ENCODE data around the gene PHLDB1. TPM values are rescaled to one million over a fixed set of nuclear protein-coding genes. Genes with fewer than 3 reads are reported as not detected.

PHLDB1 gene
- polyA plus RNA-seq, 3 donors = 0.17 TPM; not detected in 2

GRCh38 chr11:118658429-118659313 lies 51.3 kb downstream of the PHLDB1 start:
- Mint-ChIP-seq H3K36me3 (no peaks in the 10 kb centered on the region), H3K27me3 (ENCODE audit: low read depth in 3 of 3) (peaks cover 6 to 12% (median 12%) of the 10 kb centered on the region in 3 donors), H3K9me3 (no peaks in the 10 kb centered on the region), H3K4me3 (no peak overlapping the region), H3K4me1 (peaks cover 6% of the 10 kb centered on the region), H3K27ac (no peak overlapping the region)
- no peaks in the 10 kb centered on the region for H3K27me3 ChIP-seq (ENCODE audit: control insufficient read depth in 2 of 2, insufficient read depth in 2 of 2, low read length in 2 of 2)
- H3K9ac ChIP-seq (ENCODE audit: insufficient read depth, low read length, poor library complexity, severe bottlenecking) = no peak overlapping the region
- no peak for DNase-seq
- no peak overlapping the region for H3K4me2 ChIP-seq (replicated peaks; ENCODE audit: extremely low read depth, low read length, poor library complexity, severe bottlenecking)
- H4K20me1 ChIP-seq (ENCODE audit: insufficient read depth, low read length) = no peaks in the 10 kb centered on the region
- no peaks in the 10 kb centered on the region for H3K79me2 ChIP-seq (ENCODE audit: insufficient read depth, low read length)
- no peak overlapping the region for H3K27ac ChIP-seq (ENCODE audit: low read depth in 1 of 2, low read length in 2 of 2)
- H3K4me3 ChIP-seq (replicated peaks in 1 of 3; ENCODE audit: low read depth in 2 of 3, low read length in 3 of 3) = no peak overlapping the region
- WGBS (ENCODE audit: insufficient coverage) = 79% methylated on average over 11 of the region's 16 CpGs
- peaks cover 3 to 8% of the 10 kb centered on the region in 2 donors for H3K4me1 ChIP-seq (ENCODE audit: control insufficient read depth in 1 of 2, insufficient read depth in 2 of 2, low read length in 2 of 2)
- intact Hi-C loops (cut with micrococcal nuclease) = no loop called here
- no peaks in the 10 kb centered on the region for H3K9me3 ChIP-seq (replicated peaks in 1 of 2; ENCODE audit: control insufficient read depth in 1 of 2, insufficient read depth in 1 of 2, low read length in 2 of 2)
- no peaks in the 10 kb centered on the region for H3K36me3 ChIP-seq (replicated peaks in 1 of 2; ENCODE audit: control insufficient read depth in 1 of 2, insufficient read depth in 2 of 2, low read length in 2 of 2)
- TF ChIP-seq, protein P1, sequence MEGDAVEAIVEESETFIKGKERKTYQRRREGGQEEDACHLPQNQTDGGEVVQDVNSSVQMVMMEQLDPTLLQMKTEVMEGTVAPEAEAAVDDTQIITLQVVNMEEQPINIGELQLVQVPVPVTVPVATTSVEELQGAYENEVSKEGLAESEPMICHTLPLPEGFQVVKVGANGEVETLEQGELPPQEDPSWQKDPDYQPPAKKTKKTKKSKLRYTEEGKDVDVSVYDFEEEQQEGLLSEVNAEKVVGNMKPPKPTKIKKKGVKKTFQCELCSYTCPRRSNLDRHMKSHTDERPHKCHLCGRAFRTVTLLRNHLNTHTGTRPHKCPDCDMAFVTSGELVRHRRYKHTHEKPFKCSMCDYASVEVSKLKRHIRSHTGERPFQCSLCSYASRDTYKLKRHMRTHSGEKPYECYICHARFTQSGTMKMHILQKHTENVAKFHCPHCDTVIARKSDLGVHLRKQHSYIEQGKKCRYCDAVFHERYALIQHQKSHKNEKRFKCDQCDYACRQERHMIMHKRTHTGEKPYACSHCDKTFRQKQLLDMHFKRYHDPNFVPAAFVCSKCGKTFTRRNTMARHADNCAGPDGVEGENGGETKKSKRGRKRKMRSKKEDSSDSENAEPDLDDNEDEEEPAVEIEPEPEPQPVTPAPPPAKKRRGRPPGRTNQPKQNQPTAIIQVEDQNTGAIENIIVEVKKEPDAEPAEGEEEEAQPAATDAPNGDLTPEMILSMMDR (IDR thresholded peaks at IDR 0.05) = no peak
- peak overlapping the region; percentile 70 for H2AFZ ChIP-seq (ENCODE audit: insufficient read depth, low read depth, low read length, poor library complexity, severe bottlenecking)

- Mint-ChIP-seq H3K4me3 (no peak overlapping the region), H3K36me3 (no peaks in the 10 kb centered on the region), H3K9me3 (no peaks in the 10 kb centered on the region), H3K27ac (no peak overlapping the region), H3K4me1 (peaks cover 6% of the 10 kb centered on the region), H3K27me3 (ENCODE audit: low read depth in 3 of 3) (peaks cover 7 to 15% (median 12%) of the 10 kb centered on the region in 3 donors)
- no peak overlapping the region for H3K27ac ChIP-seq (ENCODE audit: low read depth in 1 of 2, low read length in 2 of 2)
- no peak overlapping the region for H3K9ac ChIP-seq (ENCODE audit: insufficient read depth, low read length, poor library complexity, severe bottlenecking)
- no peaks in the 10 kb centered on the region for H3K27me3 ChIP-seq (ENCODE audit: control insufficient read depth in 2 of 2, insufficient read depth in 2 of 2, low read length in 2 of 2)
- peak; percentile 53 to 70 (median 58) for DNase-seq
- no peaks in the 10 kb centered on the region for H3K36me3 ChIP-seq (replicated peaks in 1 of 2; ENCODE audit: control insufficient read depth in 1 of 2, insufficient read depth in 2 of 2, low read length in 2 of 2)
- TF ChIP-seq, protein P1 (IDR thresholded peaks at IDR 0.05) = peak; percentile 98
- H3K4me1 ChIP-seq (ENCODE audit: control insufficient read depth in 1 of 2, insufficient read depth in 2 of 2, low read length in 2 of 2) = peaks cover 3 to 8% of the 10 kb centered on the region in 2 donors
- H2AFZ ChIP-seq (ENCODE audit: insufficient read depth, low read depth, low read length, poor library complexity, severe bottlenecking) = peak overlapping the region; percentile 70
- no peak overlapping the region for H3K4me3 ChIP-seq (replicated peaks in 1 of 3; ENCODE audit: low read depth in 2 of 3, low read length in 3 of 3)
- no peaks in the 10 kb centered on the region for H3K9me3 ChIP-seq (replicated peaks in 1 of 2; ENCODE audit: control insufficient read depth in 1 of 2, insufficient read depth in 1 of 2, low read length in 2 of 2)
- no peaks in the 10 kb centered on the region for H4K20me1 ChIP-seq (ENCODE audit: insufficient read depth, low read length)
- peak overlapping the region; percentile 1 for H3K4me2 ChIP-seq (replicated peaks; ENCODE audit: extremely low read depth, low read length, poor library complexity, severe bottlenecking)
- intact Hi-C loops (cut with micrococcal nuclease) = no loop called here
- H3K79me2 ChIP-seq (ENCODE audit: insufficient read depth, low read length) = no peaks in the 10 kb centered on the region
- WGBS (ENCODE audit: insufficient coverage) = 28% methylated on average over 20 of the region's 26 CpGs
These were observed 52.0 kb downstream of the PHLDB1 start for GRCh38 chr11:118659314-118659952.

All from CD14-positive monocyte (primary cell).